ENCODE data around the gene CD109. TPM values are rescaled to one million over a fixed set of nuclear protein-coding genes. Genes with fewer than 3 reads are reported as not detected.
"Not testable (repeated sequence)": the region's sequence is repeated elsewhere in the genome, so short reads cannot be mapped to it uniquely, and the experiment has no call there.

CD109 gene
- 1.2 and 6.5 TPM in 2 replicates for total RNA-seq

- DNase-seq (ENCODE audit: low read depth in 2 of 2): peak; percentile 75 to 93
Measured at GRCh38 chr6:73695619-73696421, at the start of gene CD109. CD109 (plus strand) TSS chr6:73696203; CDS start chr6:73696216, 13 bp downstream.

- no peak for DNase-seq (ENCODE audit: low read depth in 2 of 2)
Measured at GRCh38 chr6:73648166-73648565, 47.8 kb upstream of the CD109 start.

- no peak for DNase-seq (ENCODE audit: low read depth in 2 of 2)
Measured at GRCh38 chr6:73649783-73650182, 46.2 kb upstream of the CD109 start.

DNA sequence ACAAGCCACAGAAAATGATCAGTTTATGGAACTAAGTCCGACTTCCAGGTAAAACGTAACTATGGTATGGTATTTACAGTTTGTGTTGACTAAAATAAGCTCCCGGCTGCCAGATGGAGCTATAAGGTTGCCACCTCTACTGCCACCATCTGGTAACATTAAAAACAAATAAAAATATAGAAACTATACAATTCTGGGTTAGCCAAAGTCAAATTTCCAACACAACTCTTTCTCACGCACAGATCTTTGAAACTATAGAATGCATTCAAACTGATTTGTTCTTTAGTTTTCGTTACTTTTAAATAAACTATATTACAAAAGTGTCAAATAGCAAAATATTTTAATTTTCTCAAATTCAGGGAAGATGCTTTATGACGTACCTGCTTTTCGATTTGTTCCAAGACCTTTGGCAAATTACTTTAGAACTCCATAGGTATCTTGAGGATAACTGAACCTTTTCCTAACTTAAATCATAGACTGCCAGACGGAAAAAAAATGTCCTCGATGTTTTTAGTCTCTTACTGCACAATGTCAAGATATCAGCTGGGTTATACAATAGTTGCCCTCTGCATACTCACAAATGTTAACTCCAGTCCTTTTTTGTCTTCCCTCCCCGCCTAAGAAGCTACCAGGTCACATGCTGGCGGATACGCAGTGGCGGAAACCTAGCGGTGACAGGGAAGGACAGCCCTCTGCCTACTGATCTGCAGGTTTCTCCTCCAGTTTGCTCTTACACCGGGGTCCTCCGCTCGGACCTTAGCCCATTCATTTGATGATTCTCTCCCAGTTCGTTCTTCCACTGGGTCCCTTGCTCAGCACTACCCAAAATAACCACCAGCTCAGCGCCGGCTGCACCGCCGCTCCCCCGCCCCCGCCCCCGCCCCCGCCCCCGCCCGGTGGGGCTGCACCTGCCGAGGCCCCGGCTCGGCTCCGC lies 43.1 kb upstream of the CD109 start:
- peak; percentile 66 to 68 for DNase-seq (ENCODE audit: low read depth in 2 of 2)

- peak; percentile 93 to 96 for DNase-seq (ENCODE audit: low read depth in 2 of 2)
Measured at GRCh38 chr6:73653571-73654424, 42.2 kb upstream of the CD109 start, which contains the start of gene SLC17A5. SLC17A5 (minus strand) TSS chr6:73653992; CDS start chr6:73653886, 106 bp downstream.

GRCh38 chr6:73655341-73655917 lies 40.6 kb upstream of the CD109 start:
- no peak for DNase-seq (ENCODE audit: low read depth in 2 of 2)

DNA sequence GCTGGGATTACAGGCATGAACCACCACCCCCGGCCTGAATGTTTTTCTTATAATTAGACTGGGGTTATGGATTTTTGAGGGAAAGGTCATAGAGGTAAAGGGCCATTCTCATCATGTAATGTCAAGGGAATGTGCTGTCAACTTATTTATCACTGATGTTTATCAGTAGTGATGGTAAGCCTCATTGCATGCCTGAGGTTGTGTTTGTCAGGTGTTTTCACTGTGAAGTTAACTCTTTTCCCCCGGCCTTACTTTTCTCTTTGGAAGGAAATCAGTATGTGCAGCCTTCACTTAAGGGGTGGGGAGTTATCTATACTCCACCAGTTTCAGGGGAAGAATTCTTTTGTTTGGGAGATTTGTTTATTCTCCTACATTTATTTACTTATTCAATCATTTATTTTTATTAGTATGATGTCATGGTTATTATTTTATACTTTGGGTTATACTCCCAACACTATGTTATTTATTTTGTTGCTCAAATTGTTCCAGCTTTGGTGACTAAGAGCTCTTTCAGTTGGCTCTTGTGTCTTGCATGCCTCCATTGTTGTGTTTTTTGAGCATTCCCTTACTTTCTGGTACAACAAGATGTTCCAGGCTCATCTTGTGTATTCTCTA lies 39.4 kb upstream of the CD109 start:
- DNase-seq (ENCODE audit: low read depth in 2 of 2): no peak

- DNase-seq (ENCODE audit: low read depth in 2 of 2): no peak
Measured at GRCh38 chr6:73657201-73657600, 38.8 kb upstream of the CD109 start.

GRCh38 chr6:73664701-73665100 lies 31.3 kb upstream of the CD109 start:
- DNase-seq (ENCODE audit: low read depth in 2 of 2): no peak

DNA sequence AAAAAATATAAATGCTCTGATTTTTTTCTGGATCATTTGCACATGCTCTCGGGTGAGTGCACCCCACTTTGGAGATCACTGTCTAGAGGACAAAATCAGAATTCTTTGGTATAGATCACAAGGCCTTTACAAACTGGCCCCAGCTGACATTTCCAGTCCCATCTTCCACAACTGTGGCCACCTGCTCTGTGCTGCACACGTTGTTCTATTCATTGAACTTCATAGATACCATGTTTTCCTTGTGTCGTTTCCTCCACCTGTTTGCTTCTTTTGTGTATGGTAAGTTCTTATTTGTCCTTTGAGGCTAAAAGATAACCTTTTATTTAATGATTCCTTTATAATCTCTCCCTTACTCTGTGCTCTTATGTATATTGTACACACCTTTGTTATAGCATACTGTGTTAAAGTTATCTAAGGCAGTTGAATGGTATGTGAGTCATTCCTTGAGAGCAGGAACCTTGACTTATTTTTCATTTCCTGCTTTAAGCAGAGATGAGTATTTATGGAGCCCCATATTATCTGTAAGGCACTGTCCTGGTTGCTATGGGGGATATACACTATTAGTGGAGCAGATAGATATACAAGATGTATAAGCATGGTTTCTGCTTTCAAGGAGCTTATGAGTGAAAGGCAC lies 30.2 kb upstream of the CD109 start:
- DNase-seq (ENCODE audit: low read depth in 2 of 2): peak; percentile 13 to 56

DNA sequence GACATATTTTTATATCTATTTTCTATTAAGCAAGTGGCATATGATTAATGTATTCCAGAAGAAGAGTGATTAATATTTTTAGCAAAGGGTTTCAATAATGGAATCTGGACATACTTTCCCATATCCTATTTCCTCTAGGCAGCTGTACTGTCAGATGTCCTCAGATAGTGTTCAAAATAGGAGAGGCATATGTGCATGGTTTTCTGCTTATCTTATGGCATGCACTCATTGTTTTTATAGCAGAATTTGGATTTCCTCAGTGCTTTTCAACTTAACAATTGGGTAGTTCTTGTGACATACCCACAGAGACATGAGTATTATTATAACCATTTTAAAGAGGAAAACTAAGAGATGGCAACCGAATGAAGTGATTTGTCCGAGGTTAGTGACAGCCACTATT lies 29.6 kb upstream of the CD109 start:
- peak; percentile 64 to 90 for DNase-seq (ENCODE audit: low read depth in 2 of 2)

DNA sequence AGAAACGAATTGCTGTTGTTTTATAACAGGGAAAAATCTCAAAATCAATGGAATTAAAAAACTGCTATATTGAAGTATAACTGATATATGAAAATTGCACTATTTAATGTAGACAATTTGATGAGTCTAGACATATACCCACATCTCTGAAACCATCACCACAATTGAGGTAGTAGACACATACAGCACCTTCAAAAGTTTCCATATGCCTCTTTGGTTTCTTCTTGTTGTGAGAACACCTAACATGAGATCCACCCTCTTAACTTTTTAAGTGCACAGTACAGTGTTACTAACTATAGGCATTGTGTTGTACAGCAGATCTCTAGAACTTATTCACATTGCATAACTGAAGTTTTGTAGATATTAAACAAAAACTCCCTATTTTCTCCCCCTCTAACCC lies 28.2 kb upstream of the CD109 start:
- DNase-seq (ENCODE audit: low read depth in 2 of 2): no peak

GRCh38 chr6:73669005-73669404 lies 27.0 kb upstream of the CD109 start:
- DNase-seq (ENCODE audit: low read depth in 2 of 2): no peak

- no peak for DNase-seq (ENCODE audit: low read depth in 2 of 2)
Measured at GRCh38 chr6:73671911-73672685, 23.9 kb upstream of the CD109 start.

- peak; percentile 80 to 84 for DNase-seq (ENCODE audit: low read depth in 2 of 2)
Measured at GRCh38 chr6:73675466-73676098, 20.4 kb upstream of the CD109 start.

DNA sequence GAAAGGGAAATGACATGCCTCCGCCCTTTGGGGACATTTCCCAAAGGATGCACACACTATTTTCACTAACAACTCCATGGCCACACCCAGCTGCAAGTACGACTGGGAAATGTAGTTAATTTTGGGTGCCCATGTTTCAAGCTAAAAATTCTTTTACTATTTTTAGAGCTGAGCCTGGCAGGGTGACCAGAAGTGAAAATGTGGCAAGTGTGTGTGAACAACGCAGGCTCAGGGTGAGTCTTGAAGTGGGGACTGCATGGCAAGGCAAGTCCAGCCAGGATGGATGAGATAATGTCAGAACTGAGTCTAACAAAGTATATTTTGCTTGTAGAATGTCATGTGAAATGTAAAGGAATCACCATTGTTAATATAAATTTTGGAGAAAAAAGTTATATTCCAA lies 17.0 kb upstream of the CD109 start:
- no peak for DNase-seq (ENCODE audit: low read depth in 2 of 2)

GRCh38 chr6:73679846-73680245 lies 16.2 kb upstream of the CD109 start:
- DNase-seq (ENCODE audit: low read depth in 2 of 2): not testable (repeated sequence)

DNA sequence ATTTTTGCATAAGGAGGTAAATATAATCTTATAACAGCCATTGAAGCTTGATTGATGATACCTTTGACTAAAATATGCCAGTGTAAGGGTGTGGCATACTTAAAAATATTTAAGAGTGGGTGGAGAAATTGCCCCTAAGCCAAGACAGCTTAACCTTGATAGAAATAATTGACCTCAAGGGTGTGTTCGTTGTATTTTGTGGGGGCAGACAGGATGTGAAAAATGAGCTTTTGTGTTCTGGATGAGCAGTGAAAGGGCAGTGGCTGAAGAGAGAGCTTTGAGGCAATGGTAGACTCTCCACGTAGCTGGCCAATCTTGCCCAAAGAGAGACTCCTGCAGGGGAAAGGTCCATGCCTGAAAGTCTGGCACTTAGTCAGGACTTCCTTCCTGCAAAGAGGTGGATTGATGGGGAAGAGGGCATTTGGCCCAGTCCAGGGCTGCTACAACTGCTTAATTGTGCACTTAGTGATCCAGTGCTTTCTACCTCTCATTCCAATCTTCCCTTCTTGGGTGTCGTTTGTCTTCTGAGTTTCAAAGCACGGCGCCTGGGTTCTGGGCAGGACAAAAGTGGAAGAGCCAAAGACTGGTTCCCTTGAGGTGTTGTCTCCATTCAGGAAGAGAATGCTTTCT lies 15.6 kb upstream of the CD109 start:
- DNase-seq (ENCODE audit: low read depth in 2 of 2): peak in 1 of 2 donors; percentile 3

All from lung microvascular endothelial cell (primary cell).